SK-N-SH (cell line): ENCODE measurements around the gene SLC66A2.

Experiments
- CTCF ChIP-seq: fragments of 200-600 bp; sonication (generic); IDR thresholded peaks from 2 replicates; pipeline ENCODE4 v1.6.1; 2017; ENCODE audit warnings: antibody characterized with exemption, mild to moderate bottlenecking, moderate library complexity
- GATA2 ChIP-seq: sonication (generic); formaldehyde crosslinking; IDR thresholded peaks from 2 replicates; pipeline ENCODE4 v1.5.0; 2020; ENCODE audit warnings: mild to moderate bottlenecking, missing genetic modification reagents
- SMC3 ChIP-seq: IDR thresholded peaks from 2 replicates; pipeline ENCODE4 v1.6.1; 2012; ENCODE audit warnings: low read depth, low read length, improper control_type of control experiment
- ZBTB33 ChIP-seq: IDR thresholded peaks from 2 replicates; pipeline ENCODE4 v1.4.0; 2012; ENCODE audit warnings: low read depth, borderline replicate concordance

- no peak for TF ChIP-seq ZBTB33
- no peak for TF ChIP-seq CTCF
- no peak for TF ChIP-seq GATA2 (CRISPR knock-in tag)
- TF ChIP-seq SMC3 = no peak
Measured at GRCh38 chr18:79971986-79972385, 20.5 kb upstream of the SLC66A2 start.
